Medulla oblongata (tissue), 1 donor: ENCODE measurements around the gene KTI12.
A peak's percentile ranks its signal among the peaks of the same experiment; 100 is the strongest.
"Not testable (repeated sequence)": the region's sequence is repeated elsewhere in the genome, so short reads cannot be mapped to it uniquely, and the experiment has no call there.

ENCODE experiments used
- DNase-seq: peaks from one replicate; pipeline ENCODE4 v3.0.0-alpha.2; 2015; ENCODE audit errors: extremely low spot score

The KTI12 gene

GRCh38 chr1:52037909-52038308 is 4.3 kb upstream of the KTI12 start:
- DNase-seq, result no peak

- DNase-seq, result no peak
Observed at GRCh38 chr1:52037402-52037814, 3.8 kb upstream of the KTI12 start.

- no peak for DNase-seq
Observed at GRCh38 chr1:52034050-52034384, 407 bp upstream of the KTI12 start.

- DNase-seq, result peak; percentile 28
Observed at GRCh38 chr1:52032785-52033131, 852 bp downstream of the KTI12 start.

GRCh38 chr1:52032124-52032784 is 1.4 kb downstream of the KTI12 start:
- no peak for DNase-seq

GRCh38 chr1:52028839-52029238 is 4.8 kb downstream of the KTI12 start:
- not testable (repeated sequence) for DNase-seq

- DNase-seq, result no peak
Observed at GRCh38 chr1:52028328-52028727, 5.3 kb downstream of the KTI12 start.

GRCh38 chr1:52026278-52026677 is 7.3 kb downstream of the KTI12 start:
- no peak for DNase-seq

- no peak for DNase-seq
Observed at GRCh38 chr1:52022133-52022532, 11.5 kb downstream of the KTI12 start.

- DNase-seq, result no peak
Observed at GRCh38 chr1:52008071-52008809, 25.4 kb downstream of the KTI12 start.

GRCh38 chr1:52007215-52008002 is 26.2 kb downstream of the KTI12 start:
- DNase-seq, result no peak

- not testable (repeated sequence) for DNase-seq
Observed at GRCh38 chr1:52006081-52006553, 27.5 kb downstream of the KTI12 start.

GRCh38 chr1:52005548-52005947 is 28.1 kb downstream of the KTI12 start:
- DNase-seq, result not testable (repeated sequence)

GRCh38 chr1:52003877-52004276 is 29.7 kb downstream of the KTI12 start:
- DNase-seq, result no peak

GRCh38 chr1:52002038-52002917 is 31.3 kb downstream of the KTI12 start:
- DNase-seq, result peak; percentile 89

GRCh38 chr1:51998701-51999100 is 34.9 kb downstream of the KTI12 start:
- no peak for DNase-seq

- DNase-seq, result no peak
Observed at GRCh38 chr1:51997974-51998382, 35.6 kb downstream of the KTI12 start.

GRCh38 chr1:51990478-51990965 is 43.1 kb downstream of the KTI12 start, which contains the start of gene RAB3B:
TSS of gene RAB3B (minus strand) at chr1:51990700. CDS start at chr1:51977117, 13,583 bp downstream.
- no peak for DNase-seq

- DNase-seq, result no peak
Observed at GRCh38 chr1:51989582-51990477, 43.8 kb downstream of the KTI12 start.

- no peak for DNase-seq
Observed at GRCh38 chr1:51988254-51988653, 45.4 kb downstream of the KTI12 start.
